ENCODE results near the gene OR4D10. TPM values are rescaled to one million over a fixed set of nuclear protein-coding genes. Genes with fewer than 3 reads are reported as not detected.

OR4D10 gene
- total and polyA plus RNA-seq, 9 of the 15 experiments (the other 6 are each of a cell fraction or from before 2014, with no cell fraction given) = not detected

DNA sequence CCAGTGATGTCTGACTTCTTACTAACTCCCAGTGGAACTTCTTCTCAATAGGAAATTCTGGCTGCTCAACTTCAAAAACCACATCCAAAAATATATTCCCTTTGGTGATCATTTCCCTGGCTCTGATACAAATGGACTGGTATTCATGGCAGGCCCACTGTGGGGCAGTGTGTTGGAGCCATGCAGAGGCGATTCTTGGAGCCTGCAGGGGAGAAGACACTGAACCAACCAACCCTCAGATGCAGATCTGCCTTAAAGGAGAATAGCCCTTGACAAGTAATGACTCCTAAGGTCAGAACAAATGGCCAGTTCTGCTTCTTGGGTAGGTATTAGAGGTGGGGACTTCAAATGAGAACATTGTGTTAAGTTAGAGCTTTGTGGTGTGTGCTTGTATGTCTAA is 50.4 kb downstream of the OR4D10 start:
- no peak overlapping the region for H3K4me3 ChIP-seq
- no peaks in the 10 kb centered on the region for H3K27me3 ChIP-seq (ENCODE audit: control insufficient read depth in 2 of 2, insufficient read depth in 2 of 2, low read length in 2 of 2)
- TF ChIP-seq, protein P1, sequence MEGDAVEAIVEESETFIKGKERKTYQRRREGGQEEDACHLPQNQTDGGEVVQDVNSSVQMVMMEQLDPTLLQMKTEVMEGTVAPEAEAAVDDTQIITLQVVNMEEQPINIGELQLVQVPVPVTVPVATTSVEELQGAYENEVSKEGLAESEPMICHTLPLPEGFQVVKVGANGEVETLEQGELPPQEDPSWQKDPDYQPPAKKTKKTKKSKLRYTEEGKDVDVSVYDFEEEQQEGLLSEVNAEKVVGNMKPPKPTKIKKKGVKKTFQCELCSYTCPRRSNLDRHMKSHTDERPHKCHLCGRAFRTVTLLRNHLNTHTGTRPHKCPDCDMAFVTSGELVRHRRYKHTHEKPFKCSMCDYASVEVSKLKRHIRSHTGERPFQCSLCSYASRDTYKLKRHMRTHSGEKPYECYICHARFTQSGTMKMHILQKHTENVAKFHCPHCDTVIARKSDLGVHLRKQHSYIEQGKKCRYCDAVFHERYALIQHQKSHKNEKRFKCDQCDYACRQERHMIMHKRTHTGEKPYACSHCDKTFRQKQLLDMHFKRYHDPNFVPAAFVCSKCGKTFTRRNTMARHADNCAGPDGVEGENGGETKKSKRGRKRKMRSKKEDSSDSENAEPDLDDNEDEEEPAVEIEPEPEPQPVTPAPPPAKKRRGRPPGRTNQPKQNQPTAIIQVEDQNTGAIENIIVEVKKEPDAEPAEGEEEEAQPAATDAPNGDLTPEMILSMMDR (IDR thresholded peaks at IDR 0.05 in 2 of 3, conservative IDR thresholded peaks at IDR 0.05 in 1 of 3; ENCODE audit: insufficient read depth in 2 of 3, low read depth in 1 of 3, low read length in 3 of 3) = peak; percentile 42 to 44 (median 43)
- TF ChIP-seq RAD21 (CRISPR knock-in tag; conservative IDR thresholded peaks at IDR 0.05 in 1 of 2, IDR thresholded peaks at IDR 0.05 in 1 of 2) = peak; percentile 26 to 38; a peak in 2 of 4 replicates
- no peak for TF ChIP-seq TCFL5 (CRISPR knock-in tag; conservative IDR thresholded peaks at IDR 0.05)
- TF ChIP-seq, protein P2, sequence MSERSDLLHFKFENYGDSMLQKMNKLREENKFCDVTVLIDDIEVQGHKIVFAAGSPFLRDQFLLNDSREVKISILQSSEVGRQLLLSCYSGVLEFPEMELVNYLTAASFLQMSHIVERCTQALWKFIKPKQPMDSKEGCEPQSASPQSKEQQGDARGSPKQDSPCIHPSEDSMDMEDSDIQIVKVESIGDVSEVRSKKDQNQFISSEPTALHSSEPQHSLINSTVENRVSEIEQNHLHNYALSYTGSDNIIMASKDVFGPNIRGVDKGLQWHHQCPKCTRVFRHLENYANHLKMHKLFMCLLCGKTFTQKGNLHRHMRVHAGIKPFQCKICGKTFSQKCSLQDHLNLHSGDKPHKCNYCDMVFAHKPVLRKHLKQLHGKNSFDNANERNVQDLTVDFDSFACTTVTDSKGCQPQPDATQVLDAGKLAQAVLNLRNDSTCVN (CRISPR knock-in tag; IDR thresholded peaks at IDR 0.05) = no peak
- TF ChIP-seq, protein P3, sequence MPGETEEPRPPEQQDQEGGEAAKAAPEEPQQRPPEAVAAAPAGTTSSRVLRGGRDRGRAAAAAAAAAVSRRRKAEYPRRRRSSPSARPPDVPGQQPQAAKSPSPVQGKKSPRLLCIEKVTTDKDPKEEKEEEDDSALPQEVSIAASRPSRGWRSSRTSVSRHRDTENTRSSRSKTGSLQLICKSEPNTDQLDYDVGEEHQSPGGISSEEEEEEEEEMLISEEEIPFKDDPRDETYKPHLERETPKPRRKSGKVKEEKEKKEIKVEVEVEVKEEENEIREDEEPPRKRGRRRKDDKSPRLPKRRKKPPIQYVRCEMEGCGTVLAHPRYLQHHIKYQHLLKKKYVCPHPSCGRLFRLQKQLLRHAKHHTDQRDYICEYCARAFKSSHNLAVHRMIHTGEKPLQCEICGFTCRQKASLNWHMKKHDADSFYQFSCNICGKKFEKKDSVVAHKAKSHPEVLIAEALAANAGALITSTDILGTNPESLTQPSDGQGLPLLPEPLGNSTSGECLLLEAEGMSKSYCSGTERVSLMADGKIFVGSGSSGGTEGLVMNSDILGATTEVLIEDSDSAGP (CRISPR knock-in tag; IDR thresholded peaks at IDR 0.05) = peak; percentile 65
- H3K79me2 ChIP-seq (ENCODE audit: control insufficient read depth, insufficient read depth, low read length) = no peaks in the 10 kb centered on the region
- H2AFZ ChIP-seq (ENCODE audit: low read depth, low read length) = no peak overlapping the region
- no peak overlapping the region for H3K4me2 ChIP-seq (ENCODE audit: insufficient read depth, low read length)
- peak; percentile 84 for FAIRE-seq
- no peak overlapping the region for H3K9ac ChIP-seq (ENCODE audit: insufficient read depth in 1 of 2, low read depth in 2 of 2, low read length in 2 of 2)
- H3K9me3 ChIP-seq (replicated peaks; ENCODE audit: control insufficient read depth, insufficient read depth, low read depth, low read length) = no peaks in the 10 kb centered on the region
- no peaks in the 10 kb centered on the region for H4K20me1 ChIP-seq (replicated peaks; ENCODE audit: control insufficient read depth, insufficient read depth, low read length)
- WGBS (ENCODE audit: insufficient coverage, low coverage, missing lambda C conversion rate) = 0% methylated on average over 1 of the region's 1 CpG
- no peaks in the 10 kb centered on the region for H3K9me1 ChIP-seq (ENCODE audit: control insufficient read depth, insufficient read depth, low read length)
- POLR2A ChIA-PET = no interaction called here
- H3K4me1 ChIP-seq (replicated peaks in 1 of 2; ENCODE audit: control insufficient read depth in 2 of 2, insufficient read depth in 2 of 2, low read length in 2 of 2) = no peaks in the 10 kb centered on the region
- intact Hi-C loops (cut with micrococcal nuclease) = no loop called here
- peak in 1 of 4 experiments; percentile 25 for DNase-seq (ENCODE audit: extremely low read depth in 1 of 4, low spot score in 3 of 4)
- H3K27ac ChIP-seq (ENCODE audit: extremely low read depth, low read depth, low read length) = no peak overlapping the region
- in situ Hi-C loops (cut with MboI) = no loop called here
- no peaks in the 10 kb centered on the region for H3K36me3 ChIP-seq (ENCODE audit: control insufficient read depth, insufficient read depth, low read length)
- no TSS peak for BruUV-seq (replicated peaks)
- CTCF ChIA-PET (ENCODE audit: low intra/inter-chr PET ratio) = no interaction called here
- peak; percentile 93 for ATAC-seq
